KG1 (cell line): ENCODE results near the gene SMARCAL1.

Experiments
- DNase-seq: peaks from one replicate; lab custom pipeline; 2025; lab: John Stamatoyannopoulos, UW

The SMARCAL1 gene

GRCh38 chr2:216475767-216476166, 63.5 kb downstream of the SMARCAL1 start:
- DNase-seq = no peak

- DNase-seq = no peak
These were observed 65.2 kb downstream of the SMARCAL1 start for GRCh38 chr2:216477283-216478035.

GRCh38 chr2:216478151-216478550, 65.9 kb downstream of the SMARCAL1 start:
- DNase-seq = no peak

GRCh38 chr2:216478791-216479190, 66.5 kb downstream of the SMARCAL1 start:
- no peak for DNase-seq

- no peak for DNase-seq
These were observed 67.9 kb downstream of the SMARCAL1 start for GRCh38 chr2:216480221-216480620.

- no peak for DNase-seq
These were observed 70.4 kb downstream of the SMARCAL1 start for GRCh38 chr2:216482640-216483039.

GRCh38 chr2:216485237-216485636, 73.0 kb downstream of the SMARCAL1 start:
- DNase-seq = no peak

GRCh38 chr2:216485745-216486144, 73.5 kb downstream of the SMARCAL1 start:
- DNase-seq = no peak

GRCh38 chr2:216486271-216486670, 74.0 kb downstream of the SMARCAL1 start:
- no peak for DNase-seq

GRCh38 chr2:216486708-216487107, 74.4 kb downstream of the SMARCAL1 start:
- no peak for DNase-seq

GRCh38 chr2:216490061-216490460, 77.8 kb downstream of the SMARCAL1 start:
- DNase-seq = no peak

- no peak for DNase-seq
These were observed 79.7 kb downstream of the SMARCAL1 start for GRCh38 chr2:216491793-216492596.

GRCh38 chr2:216492597-216493333, 80.5 kb downstream of the SMARCAL1 start:
- DNase-seq = no peak

GRCh38 chr2:216493334-216493685, 81.0 kb downstream of the SMARCAL1 start:
- no peak for DNase-seq

- no peak for DNase-seq
These were observed 83.4 kb downstream of the SMARCAL1 start for GRCh38 chr2:216495656-216496055.

- DNase-seq = no peak
These were observed 85.2 kb downstream of the SMARCAL1 start for GRCh38 chr2:216497382-216498069.

- DNase-seq = no peak
These were observed 85.7 kb downstream of the SMARCAL1 start for GRCh38 chr2:216498070-216498378.

GRCh38 chr2:216498379-216499352, 86.4 kb downstream of the SMARCAL1 start, which contains the start of gene RPL37A:
Gene RPL37A, plus strand, starts transcription at chr2:216498844. Its CDS starts 31 bp downstream, at chr2:216498875.
- DNase-seq = peak; percentile 93

- DNase-seq = no peak
These were observed 87.4 kb downstream of the SMARCAL1 start for GRCh38 chr2:216499641-216500218.

- no peak for DNase-seq
These were observed 88.3 kb downstream of the SMARCAL1 start for GRCh38 chr2:216500572-216500971.

GRCh38 chr2:216501854-216502253, 89.6 kb downstream of the SMARCAL1 start:
- no peak for DNase-seq
